Measurements from ENCODE around the gene NPY5R. TPM values are rescaled to one million over a fixed set of nuclear protein-coding genes. Genes with fewer than 3 reads are reported as not detected.

The NPY5R gene
- total RNA-seq, 6 donors from 2014 or later, result 0.11 TPM; not detected in 5

DNA sequence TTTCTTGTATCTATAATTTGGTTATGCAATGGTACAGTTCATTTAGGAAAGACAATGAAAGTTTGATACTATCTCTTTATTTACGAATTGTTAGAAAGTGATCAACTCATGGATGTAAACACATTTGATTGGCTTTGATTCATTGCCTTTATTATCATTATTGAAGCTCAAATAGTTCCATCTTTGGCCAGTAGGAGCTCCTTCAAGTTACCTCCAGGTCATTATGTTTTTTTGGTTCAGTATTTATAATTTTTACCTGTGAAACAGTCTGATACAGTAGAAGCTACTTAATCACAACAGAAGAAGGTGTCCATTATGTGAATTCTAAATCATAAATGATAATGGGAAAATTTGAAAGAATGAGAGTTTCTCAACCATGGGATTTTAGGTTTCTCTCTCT is 12.4 kb downstream of the NPY5R start:
- Histone ChIP-seq H3K4me1 (no peaks in the 10 kb centered on the region), H3K27me3 (no peaks in the 10 kb centered on the region), H3K4me3 (no peak overlapping the region), H3K36me3 (no peaks in the 10 kb centered on the region), H3K27ac (no peak overlapping the region), H3K9me3 (no peaks in the 10 kb centered on the region)
- TF ChIP-seq POLR2AphosphoS5 (IDR thresholded peaks at IDR 0.05) (no peak), EP300 (IDR thresholded peaks at IDR 0.05) (no peak), POLR2A (IDR thresholded peaks at IDR 0.05) (no peak)
- TF ChIP-seq, protein P1, sequence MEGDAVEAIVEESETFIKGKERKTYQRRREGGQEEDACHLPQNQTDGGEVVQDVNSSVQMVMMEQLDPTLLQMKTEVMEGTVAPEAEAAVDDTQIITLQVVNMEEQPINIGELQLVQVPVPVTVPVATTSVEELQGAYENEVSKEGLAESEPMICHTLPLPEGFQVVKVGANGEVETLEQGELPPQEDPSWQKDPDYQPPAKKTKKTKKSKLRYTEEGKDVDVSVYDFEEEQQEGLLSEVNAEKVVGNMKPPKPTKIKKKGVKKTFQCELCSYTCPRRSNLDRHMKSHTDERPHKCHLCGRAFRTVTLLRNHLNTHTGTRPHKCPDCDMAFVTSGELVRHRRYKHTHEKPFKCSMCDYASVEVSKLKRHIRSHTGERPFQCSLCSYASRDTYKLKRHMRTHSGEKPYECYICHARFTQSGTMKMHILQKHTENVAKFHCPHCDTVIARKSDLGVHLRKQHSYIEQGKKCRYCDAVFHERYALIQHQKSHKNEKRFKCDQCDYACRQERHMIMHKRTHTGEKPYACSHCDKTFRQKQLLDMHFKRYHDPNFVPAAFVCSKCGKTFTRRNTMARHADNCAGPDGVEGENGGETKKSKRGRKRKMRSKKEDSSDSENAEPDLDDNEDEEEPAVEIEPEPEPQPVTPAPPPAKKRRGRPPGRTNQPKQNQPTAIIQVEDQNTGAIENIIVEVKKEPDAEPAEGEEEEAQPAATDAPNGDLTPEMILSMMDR (IDR thresholded peaks at IDR 0.05), result no peak
- DNase-seq, result no peak
- whole genome bisulfite sequencing, 2 donors, result 73 to 77% methylated on average over 1 of the region's 1 CpG
- ATAC-seq (ENCODE audit: low FRiP score in 2 of 2), result no peak

GRCh38 chr4:163367651-163368050 is 24.0 kb downstream of the NPY5R start:
- H3K27me3 ChIP-seq, result no peaks in the 10 kb centered on the region
- no peaks in the 10 kb centered on the region for H3K9me3 ChIP-seq
- H3K27ac ChIP-seq, result no peak overlapping the region
- H3K36me3 ChIP-seq, result no peaks in the 10 kb centered on the region
- TF ChIP-seq POLR2AphosphoS5 (IDR thresholded peaks at IDR 0.05), result no peak
- DNase-seq, result no peak
- no peak for ATAC-seq (ENCODE audit: low FRiP score in 2 of 2)
- H3K4me3 ChIP-seq, result no peak overlapping the region
- H3K4me1 ChIP-seq, result no peaks in the 10 kb centered on the region
- 63 to 64% methylated on average over 3 of the region's 3 CpGs for WGBS, 2 donors

- no peaks in the 10 kb centered on the region for H3K4me1 ChIP-seq
- 73 to 86% methylated on average over 5 of the region's 5 CpGs for WGBS, 2 donors
- H3K9me3 ChIP-seq, result no peaks in the 10 kb centered on the region
- H3K4me3 ChIP-seq, result no peak overlapping the region
- no peaks in the 10 kb centered on the region for H3K36me3 ChIP-seq
- no peak overlapping the region for H3K27ac ChIP-seq
- ATAC-seq (ENCODE audit: low FRiP score in 2 of 2), result no peak
- no peaks in the 10 kb centered on the region for H3K27me3 ChIP-seq
- TF ChIP-seq, protein P1 (IDR thresholded peaks at IDR 0.05), result no peak
- TF ChIP-seq POLR2A (IDR thresholded peaks at IDR 0.05) (no peak), POLR2AphosphoS5 (IDR thresholded peaks at IDR 0.05) (no peak)
- DNase-seq, result peak; percentile 4 to 22
These were observed 28.3 kb downstream of the NPY5R start for GRCh38 chr4:163372029-163372428.

DNA sequence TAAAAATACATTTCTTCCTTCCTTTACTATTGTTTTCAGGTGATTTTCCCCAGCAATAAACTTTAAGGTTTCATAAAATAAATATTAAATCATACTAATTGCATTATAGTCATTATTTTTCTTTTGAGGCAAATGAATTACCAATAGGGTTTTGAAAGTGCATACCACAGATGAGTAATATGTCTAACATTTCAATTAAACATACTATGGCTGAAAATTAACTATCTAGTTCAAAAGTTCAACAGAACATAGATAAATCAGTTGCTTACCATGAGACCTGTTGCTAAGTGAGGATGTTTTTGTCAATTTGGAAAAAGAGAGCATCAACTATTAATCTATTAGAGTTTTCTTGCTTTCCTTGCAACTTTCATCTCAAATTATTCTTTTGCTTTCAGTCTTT is 35.0 kb downstream of the NPY5R start:
- TF ChIP-seq EP300 (IDR thresholded peaks at IDR 0.05) (no peak), POLR2A (IDR thresholded peaks at IDR 0.05) (no peak), POLR2AphosphoS5 (IDR thresholded peaks at IDR 0.05) (no peak)
- TF ChIP-seq, protein P1 (IDR thresholded peaks at IDR 0.05), result no peak
- no peaks in the 10 kb centered on the region for H3K9me3 ChIP-seq
- H3K27ac ChIP-seq, result no peak overlapping the region
- H3K4me3 ChIP-seq, result no peak overlapping the region
- DNase-seq, result no peak
- no peaks in the 10 kb centered on the region for H3K4me1 ChIP-seq
- no peak for ATAC-seq (ENCODE audit: low FRiP score in 2 of 2)
- H3K36me3 ChIP-seq, result no peaks in the 10 kb centered on the region
- H3K27me3 ChIP-seq, result no peaks in the 10 kb centered on the region

- no peak for TF ChIP-seq POLR2AphosphoS5 (IDR thresholded peaks at IDR 0.05)
- TF ChIP-seq, protein P1 (IDR thresholded peaks at IDR 0.05), result no peak
- no peak for TF ChIP-seq POLR2A (IDR thresholded peaks at IDR 0.05)
- no peak for TF ChIP-seq EP300 (IDR thresholded peaks at IDR 0.05)
- 64 to 73% methylated on average over 5 of the region's 5 CpGs for WGBS, 2 donors
- ATAC-seq (ENCODE audit: low FRiP score in 2 of 2) (peak in 1 of 2 donors; percentile 17), DNase-seq (no peak)
- no peaks in the 10 kb centered on the region for H3K9me3 ChIP-seq
- no peaks in the 10 kb centered on the region for H3K4me1 ChIP-seq
- H3K27me3 ChIP-seq, result no peaks in the 10 kb centered on the region
- no peak overlapping the region for H3K27ac ChIP-seq
- H3K4me3 ChIP-seq, result no peak overlapping the region
- no peaks in the 10 kb centered on the region for H3K36me3 ChIP-seq
These were observed 37.0 kb downstream of the NPY5R start for GRCh38 chr4:163380703-163381102.

Data from upper lobe of left lung (tissue), 6 donors.